ENCODE data around the gene HLA-F.

The HLA-F gene

DNA sequence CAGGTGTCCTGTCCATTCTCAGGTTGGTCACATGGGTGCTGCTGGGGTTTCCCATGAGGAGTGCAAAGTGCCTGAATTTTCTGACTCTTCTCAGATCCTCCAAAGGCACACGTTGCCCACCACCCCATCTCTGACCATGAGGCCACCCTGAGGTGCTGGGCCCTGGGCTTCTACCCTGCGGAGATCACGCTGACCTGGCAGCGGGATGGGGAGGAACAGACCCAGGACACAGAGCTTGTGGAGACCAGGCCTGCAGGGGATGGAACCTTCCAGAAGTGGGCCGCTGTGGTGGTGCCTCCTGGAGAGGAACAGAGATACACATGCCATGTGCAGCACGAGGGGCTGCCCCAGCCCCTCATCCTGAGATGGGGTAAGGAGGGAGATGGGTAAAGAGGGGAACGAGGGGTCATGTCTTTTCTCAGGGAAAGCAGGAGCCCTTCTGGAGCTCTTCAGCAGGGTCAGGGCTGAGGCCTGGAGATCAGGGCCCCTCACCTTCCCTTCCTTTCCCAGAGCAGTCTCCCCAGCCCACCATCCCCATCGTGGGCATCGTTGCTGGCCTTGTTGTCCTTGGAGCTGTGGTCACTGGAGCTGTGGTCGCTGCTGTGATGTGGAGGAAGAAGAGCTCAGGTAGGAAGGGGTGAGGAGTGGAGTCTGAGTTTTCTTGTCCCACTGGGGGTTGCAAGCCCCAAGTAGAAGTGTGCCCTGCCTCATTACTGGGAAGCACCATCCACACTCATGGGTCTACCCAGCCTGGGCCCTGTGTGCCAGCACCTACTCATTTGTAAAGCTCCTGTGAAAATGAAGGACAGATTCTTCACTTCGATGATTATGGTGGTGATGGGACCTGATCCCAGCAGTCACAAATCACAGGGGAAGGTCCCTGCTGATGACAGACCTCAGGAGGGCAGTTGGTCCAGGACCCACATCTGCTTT is 2.0 kb downstream of the HLA-F start:
- DNase-seq, result no peak

DNA sequence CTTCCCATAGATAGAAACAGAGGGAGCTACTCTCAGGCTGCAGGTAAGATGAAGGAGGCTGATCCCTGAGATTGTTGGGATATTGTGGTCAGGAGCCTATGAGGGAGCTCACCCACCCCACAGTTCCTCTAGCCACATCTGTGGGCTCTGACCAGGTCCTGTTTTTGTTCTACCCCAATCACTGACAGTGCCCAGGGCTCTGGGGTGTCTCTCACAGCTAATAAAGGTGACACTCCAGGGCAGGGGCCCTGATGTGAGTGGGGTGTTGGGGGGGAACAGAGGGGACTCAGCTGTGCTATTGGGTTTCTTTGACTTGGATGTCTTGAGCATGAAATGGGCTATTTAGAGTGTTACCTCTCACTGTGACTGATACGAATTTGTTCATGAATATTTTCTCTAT is 2.8 kb downstream of the HLA-F start:
- no peak for DNase-seq

GRCh38 chr6:29726571-29727194 is 3.4 kb downstream of the HLA-F start:
- no peak for DNase-seq

DNA sequence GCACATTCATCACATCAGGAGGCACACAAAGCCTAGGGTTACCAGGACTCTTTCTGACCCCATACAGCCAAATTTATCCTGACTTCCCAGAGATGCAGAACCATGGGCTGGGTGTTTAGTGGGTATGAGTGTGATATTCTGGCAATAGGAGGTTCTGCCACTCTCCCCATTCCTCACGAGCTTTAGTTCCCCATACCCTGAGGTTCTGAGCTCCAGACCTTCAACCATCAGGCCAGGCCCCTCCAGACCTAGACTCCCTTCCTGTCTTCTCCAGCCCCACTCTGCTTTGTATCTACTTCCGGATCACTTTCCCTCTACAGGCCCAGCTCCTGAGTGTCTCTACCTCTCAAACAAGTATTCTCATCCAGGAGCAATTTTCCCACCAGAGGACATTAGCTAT is 4.4 kb downstream of the HLA-F start:
- DNase-seq, result no peak

GRCh38 chr6:29728173-29728874 is 5.1 kb downstream of the HLA-F start:
- no peak for DNase-seq

- no peak for DNase-seq
Observed at GRCh38 chr6:29728875-29729270, 5.6 kb downstream of the HLA-F start.

DNA sequence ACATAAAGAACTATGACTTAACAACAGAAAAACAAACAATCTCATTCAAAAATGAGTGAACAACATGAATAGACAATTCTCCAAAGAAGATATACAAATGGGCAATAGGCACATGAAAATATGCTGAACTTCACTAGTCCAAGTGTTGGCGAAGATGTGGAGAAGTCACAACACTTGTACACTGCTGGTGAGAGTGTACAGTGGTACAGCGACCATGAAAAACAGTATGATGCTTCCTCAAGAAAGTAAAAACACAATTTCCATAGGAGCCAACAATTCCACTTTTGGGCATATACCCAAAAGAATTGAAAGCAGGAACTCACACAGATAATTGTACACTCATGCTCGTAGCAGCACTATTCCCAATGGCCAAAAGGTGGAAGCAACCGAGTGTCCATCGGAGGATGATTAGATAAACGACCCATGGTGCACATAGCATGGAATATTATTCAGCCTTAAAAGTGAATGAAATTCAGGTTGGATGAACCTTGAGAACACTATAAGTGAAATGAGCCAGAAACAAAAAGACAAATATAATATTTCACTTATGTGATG is 6.6 kb downstream of the HLA-F start:
- no peak for DNase-seq

DNA sequence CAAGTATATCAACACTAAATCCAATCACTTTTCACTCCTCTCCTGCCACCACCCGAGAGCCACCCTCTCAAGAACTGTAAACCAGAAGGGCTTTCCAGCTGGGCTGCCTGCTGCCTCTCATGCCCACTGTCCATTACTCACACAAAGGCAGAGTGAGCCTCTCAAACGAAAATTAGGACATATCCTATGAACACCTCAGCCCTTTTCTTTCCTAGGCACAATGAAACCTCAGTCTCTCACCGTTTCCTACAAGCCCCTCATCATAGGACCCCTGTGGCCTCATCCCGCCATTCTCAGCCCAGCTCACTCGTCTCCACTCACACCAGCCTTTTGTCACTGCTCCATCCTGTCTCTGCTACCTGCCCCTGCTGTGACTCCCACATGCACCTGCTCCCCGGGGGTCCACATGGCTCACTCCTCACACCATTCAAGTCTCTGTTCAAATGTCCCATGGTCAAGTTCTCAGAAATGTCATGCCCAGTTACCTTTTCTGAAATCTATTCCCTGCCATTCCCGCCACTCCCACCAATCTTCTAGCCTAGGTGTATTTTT is 7.4 kb downstream of the HLA-F start:
- no peak for DNase-seq

GRCh38 chr6:29731281-29731680 is 8.0 kb downstream of the HLA-F start:
- DNase-seq, result no peak

- DNase-seq, result no peak
Observed at GRCh38 chr6:29733057-29733456, 9.8 kb downstream of the HLA-F start.

DNA sequence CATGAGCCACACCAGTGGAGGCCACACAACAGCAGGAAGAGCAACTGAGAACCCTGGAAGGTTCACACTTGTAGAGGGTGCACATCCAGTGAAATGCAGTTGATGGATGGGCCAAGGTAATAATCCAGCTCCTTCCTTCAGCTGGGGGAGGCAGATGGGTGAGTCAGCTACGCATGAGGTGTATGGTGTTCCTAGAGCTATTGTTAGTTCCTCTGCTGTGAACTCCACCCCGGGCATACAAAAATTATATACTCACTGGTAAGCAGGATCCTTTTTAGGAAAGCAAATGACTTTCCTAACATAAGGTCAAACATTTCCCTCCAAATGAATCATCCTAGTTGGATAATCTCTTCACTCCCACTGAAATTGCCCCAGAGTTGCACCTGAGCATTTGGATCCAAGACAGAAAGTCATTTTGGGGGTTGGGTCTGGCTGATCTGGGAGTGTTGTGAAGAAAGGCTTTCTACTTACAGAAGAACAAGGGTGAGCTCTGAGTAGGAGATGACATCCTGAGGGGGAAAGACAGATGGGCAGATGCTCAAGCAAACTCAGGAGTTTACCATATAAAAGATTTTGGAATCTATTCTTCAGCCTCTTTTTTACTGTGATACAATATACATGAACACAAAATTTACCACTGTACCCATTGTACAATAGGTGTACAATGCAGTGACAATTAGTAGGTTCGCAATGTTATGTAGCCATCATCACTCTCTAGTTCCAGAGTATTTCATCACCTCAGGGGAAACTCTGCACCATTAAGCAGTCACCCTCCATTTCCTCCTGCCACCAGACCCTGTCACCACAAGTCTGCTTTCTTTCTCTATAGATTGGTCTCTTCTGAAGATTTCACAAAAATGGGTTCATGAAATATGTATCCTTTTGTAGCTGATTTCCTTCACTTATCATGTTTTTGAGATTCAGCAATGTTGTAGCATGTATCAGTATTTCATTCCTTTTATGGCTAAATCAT is 11.1 kb downstream of the HLA-F start:
- no peak for DNase-seq

DNA sequence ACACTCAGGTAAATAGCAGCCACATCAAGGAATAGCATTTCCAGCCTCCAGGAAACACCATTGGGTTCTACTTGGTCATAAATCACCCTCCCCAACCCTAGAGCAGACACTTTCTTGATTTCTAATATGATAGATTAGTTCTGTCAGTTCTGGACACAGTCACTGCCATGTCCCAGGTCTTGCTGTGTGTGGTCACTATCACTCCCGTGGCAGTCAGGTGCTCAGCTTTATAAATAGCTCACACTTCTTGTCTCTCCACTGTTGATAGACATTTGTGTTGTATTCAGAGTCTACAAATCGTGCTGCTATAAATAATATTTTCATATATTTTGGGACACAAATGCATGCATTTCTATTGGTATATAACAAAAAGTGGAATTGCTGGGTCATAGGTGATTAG is 13.3 kb downstream of the HLA-F start:
- no peak for DNase-seq

DNA sequence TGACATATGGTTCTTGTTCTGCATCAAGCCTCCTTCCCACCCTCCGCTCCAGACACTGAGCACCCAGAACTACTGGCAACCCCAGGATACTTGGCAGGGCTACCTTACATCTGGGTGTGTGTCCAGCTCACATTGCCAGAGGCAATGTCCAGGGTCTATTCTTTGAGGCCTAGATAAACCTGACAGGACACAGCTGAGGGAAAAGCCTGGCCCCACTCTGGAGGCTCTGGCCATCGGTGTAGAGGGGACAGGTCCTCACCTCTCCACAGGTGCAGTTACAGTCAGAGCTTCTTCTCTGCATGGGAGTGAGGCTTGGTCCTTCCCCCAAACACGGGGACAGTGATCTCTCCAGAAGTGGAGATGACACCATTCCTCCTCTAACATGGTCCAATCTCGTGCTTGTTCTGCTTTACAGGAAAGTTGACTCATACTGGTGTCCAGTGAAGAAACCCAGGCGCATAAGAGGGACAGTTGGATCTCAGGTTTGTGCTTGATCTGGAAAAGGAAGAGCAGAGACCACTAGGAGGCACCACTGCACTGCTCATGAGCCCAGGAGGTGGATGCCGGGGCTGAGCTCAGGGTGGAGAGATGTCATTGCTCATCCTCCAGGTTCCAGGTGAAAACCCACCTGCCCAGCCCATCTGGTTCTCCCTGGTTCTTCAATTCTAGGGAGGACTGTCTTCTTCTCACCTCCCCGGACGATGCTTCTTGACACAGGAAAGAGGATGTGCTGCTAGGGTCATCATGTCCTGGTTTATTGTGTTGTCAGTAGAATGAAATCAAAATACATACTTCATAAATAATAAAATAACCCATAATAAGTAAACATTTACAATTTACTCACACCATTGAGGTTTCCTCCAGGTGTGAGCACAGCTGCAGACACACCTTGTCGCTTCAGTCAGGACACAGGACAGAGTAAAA is 14.7 kb downstream of the HLA-F start:
- DNase-seq, result peak; percentile 63 to 66

DNA sequence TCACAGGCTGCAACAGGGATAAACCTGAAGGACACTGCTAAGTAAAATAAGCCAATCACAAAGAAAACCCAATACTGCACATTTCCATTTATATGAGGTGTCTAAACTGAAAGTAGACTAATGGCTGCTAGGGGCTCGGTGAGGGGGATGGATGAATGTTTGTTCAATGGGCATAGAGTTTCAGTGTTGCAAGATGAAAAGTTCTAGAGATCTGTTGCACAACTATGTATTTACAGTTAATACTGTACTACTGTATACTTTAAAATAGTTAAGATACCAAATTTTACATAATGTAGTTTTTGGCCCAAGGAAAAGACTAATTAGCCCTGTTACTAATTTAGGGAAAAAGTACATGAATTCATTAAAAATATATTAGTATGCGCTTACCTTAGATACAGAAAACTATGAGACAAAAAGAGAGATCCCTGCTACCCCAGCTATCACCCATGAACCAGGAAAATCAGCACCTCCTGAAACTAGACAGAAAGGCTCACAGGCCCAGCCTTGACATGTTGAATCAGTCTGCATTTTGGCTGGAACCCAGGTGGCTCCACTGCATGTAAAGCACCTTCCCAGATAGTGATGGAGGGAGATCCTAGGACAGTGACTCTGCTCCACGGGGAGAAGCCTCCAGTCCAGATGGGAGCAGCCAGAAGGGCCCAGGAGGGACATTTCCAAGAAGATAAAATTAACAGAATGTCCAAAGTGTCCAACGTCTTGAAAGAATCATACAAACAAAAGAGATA is 16.1 kb downstream of the HLA-F start:
- no peak for DNase-seq

DNA sequence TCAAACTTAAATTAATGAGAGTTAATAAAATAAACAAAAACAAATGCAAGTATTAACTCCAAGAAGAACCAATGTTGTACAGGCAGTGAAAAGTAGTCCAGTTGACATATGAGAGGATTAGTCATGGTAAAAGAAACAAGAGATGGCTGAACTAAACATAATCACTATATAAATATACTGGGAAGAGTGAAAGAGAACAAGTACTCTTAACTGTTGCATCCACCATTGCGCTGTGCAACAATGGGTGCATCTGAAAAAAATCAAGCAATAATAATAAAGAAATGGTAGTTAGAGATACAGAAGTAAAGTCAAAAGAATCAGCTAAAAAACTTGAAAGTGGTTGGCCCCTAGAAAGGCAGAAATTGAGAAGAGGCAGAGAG is 16.6 kb downstream of the HLA-F start:
- no peak for DNase-seq

DNA sequence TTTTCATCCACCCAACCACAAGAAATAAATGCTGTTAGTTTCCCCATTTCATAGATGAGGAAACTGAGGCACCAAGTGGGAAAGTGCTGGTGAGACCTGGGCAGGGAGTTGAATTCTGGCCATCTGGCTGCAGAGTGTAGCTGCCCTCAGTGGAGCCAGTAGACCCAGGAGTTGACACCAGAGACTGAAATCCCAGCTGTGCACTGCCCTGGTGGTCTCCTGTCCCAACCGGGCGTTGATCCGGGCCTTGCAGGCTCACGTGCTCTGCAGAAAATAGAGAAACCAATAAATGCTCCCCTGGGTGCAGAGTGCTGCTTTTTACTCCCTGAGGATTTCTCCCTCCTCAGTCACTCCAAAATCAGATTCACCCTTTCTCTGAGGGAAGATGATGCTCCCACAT is 18.4 kb downstream of the HLA-F start:
- no peak for DNase-seq

GRCh38 chr6:29742127-29742526 is 18.9 kb downstream of the HLA-F start:
- no peak for DNase-seq

DNA sequence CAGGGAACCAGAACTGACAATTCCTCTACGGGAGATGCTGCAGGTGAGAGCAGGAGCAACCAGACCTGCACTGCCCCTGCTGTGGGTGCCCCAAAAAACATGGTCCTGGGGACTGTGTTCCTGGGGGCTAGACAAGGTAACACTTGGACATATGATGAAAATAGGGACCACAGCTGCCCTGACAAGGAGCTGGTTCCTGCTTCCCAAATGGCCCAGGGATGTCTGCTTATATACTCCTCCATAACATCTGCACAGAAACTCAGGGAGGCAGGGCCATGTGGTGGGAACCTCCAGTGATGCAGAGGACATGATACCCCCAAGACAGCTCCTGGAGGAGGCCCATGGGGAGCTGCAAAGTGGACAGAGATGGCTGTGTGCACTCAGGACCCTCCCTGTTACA is 19.8 kb downstream of the HLA-F start:
- DNase-seq, result no peak

DNA sequence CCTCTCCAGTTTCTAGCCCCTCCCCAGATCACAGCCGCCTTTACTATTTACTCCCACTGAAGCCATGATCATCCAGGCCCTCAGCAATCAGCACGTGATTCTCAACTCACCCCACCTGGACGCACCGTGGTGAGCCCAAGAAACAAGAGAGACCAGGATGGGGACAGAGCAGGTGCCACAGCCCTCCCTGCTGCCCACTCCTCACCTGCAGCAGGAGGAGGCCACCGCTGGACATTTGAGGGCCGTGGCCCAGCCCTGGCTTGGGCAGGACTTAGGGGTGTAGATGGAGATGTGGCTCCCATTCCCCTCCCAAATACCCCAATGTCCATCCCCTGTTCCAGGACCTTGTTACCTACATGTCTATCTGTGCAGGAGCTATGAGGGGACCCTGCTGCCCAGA is 20.3 kb downstream of the HLA-F start:
- no peak for DNase-seq

- DNase-seq, result no peak
Observed at GRCh38 chr6:29744131-29744530, 20.9 kb downstream of the HLA-F start.

All from stimulated activated CD4-positive, alpha-beta T cell treated with anti-CD3 and anti-CD28 coated beads, Interleukin-4, amount 100 ng/mL, for 4 hours (primary cell).